Activated CD8-positive, alpha-beta memory T cell treated with anti-CD3 and anti-CD28 coated beads for 1 hour (primary cell): ENCODE results near the gene DIS3L.
"Not testable (repeated sequence)": the region's sequence is repeated elsewhere in the genome, so short reads cannot be mapped to it uniquely, and the experiment has no call there.

Source experiments
- DNase-seq, 2 donors: peaks; one replicate each; pipeline ENCODE4 v3.0.0-alpha.2; 2020; ENCODE audit warnings: low read depth in 1 of 2; ENCODE audit errors: extremely low read depth in 1 of 2

The DIS3L gene

DNA sequence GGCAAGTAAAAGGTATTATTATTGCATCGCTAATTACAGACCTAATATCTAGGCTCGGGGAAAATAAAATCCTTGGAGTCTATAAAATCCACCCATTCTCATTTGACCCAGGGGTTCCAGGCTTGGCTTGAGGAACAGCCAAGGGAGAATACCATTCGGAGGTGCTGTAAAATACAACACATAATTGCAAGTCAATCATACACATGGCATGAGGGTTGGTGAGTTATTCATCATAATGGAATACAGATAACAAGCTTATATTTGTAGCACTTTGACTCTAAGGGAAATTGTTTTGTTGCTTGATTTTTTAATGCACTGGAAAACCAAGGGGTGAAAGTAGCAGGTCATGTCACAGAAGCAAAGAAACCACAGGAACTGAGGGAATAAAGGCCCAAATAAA, 16.8 kb upstream of the DIS3L start:
- DNase-seq = no peak

DNA sequence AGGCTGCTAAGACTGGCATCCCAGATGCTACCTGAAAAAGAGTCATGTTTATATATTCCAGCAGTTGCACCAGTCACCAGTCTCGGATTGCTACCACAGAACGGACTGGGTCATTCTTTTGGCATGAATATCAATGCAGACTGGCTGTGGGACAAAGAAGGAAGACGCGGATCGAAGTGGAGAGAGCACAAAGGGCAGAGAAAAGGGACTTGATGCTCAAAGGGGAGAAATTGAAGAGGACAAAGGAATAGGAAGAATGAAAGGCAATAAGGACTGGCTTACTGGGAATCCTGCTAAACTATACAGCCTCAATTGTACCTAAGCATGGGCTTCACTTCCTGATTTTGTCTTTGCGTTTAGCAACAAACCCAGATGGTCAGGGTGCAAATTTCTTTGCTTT, 15.3 kb upstream of the DIS3L start:
- no peak for DNase-seq

DNA sequence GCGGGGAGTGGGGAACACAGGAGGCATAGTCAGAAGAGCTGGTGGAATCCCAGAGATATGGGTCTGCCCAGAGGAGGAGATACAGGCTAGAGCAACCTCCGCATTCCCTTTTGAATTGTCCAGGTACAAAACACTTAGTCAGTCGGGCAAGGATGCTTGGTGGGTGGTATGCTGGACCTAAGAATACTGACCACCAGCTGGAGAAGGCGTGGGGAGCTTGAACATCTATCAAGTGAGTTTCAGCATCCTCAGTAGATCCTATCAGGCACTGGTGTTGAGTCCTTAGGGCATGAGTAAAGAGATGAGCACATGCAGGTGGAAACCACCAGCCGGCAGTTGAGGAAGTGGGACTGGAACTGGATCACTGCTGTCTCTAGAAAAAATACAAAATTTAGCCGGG, 14.7 kb upstream of the DIS3L start:
- DNase-seq = no peak

DNA sequence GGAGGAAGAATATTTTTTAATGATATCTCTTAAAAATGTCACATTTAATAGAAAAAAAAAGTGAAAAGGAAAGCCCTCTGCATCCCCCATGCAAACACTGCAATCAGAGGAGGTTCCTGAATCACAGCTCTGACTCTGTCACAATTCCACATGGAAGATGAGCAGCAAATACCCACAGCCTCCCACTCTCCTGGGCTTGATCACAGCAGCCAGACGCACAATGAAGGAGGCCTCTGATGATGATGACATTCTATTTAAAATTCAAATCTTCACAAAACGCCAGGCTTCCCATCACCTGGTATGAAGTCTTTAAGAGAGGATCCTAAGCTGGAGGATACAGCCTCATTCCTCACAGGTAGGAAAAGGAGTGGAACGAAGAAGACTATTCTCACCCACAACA, 9.1 kb upstream of the DIS3L start:
- no peak for DNase-seq

DNA sequence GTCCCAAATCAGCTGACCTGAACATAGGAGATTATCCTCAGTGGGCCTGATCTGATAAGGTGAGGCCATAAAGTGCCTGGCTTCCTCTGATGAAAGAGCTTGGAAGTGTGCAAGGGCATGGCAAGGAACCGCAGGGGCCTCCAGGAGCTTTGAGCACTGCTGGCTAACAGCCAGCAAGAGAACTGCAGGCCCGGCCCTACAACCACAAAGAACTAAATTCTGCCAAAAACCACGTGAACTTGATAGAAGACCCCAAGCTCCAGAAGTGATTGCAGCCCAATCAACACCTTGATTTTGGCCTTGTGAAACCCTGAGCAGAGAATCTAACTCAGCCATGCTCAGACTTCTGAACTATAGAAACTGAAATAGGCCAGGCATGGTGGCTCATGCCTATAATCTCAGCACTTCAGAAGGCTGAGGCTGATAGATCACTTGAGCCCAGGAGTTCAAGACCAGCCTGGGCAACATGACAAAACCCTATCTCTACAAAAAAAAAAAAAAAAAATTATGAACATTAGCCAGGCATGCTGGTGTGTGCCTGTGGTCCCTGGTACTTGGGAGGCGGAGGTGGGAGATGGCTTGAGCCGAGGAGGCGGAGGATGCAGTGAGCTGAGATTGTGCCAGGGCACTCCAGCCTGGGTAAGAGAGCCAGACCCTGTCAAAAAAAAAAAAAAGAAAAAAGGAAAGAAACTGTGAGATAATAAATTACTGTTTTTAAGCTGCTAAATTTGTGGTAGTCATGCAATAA, 7.7 kb upstream of the DIS3L start:
- no peak for DNase-seq

DNA sequence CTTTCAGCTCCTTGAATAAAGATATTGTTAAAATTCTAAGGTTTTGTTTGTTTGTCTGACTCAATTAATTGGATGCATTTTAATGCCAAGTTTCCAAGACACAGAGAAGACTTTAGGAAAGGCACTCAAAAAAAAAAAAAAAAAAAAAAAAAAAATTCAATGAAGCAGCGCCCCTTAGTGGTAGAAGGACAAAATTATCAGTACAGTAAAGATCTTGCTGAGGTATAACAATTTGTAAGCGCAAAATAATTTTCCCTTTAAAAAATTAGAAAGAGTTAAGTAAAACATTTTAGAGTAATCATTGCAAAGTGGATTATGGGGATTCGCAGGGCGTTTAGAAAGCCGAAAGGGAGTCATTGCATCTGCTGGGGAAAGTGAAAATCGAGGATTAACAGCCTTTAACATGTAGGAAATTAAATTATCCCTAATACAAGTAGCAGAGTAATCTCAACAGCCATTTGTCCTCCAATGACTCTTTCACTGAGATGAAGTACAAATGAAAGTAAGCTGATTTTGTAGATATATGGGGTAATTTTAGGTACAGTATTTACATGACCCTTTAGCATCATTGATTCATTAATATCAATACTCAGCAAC, 5.8 kb upstream of the DIS3L start:
- no peak for DNase-seq

DNA sequence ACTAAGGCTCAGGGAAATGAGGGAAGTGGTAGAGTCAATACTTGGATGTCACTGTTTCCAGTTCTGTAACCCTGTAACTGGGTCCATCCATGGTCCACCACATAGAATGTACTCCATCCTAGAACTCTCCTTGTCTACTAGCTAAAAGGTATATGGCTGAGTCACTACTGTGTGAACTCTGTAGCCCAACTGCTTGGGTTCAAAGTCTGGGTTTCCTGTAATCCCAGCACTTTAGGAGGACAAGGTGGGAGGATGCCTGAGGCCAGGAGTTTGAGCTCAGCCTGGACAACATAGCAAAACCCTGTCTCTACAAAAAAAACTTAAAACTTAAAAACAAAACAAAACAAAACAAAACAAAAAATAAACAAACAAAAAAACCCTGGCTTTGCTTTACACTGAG, 5.3 kb upstream of the DIS3L start:
- DNase-seq = no peak

DNA sequence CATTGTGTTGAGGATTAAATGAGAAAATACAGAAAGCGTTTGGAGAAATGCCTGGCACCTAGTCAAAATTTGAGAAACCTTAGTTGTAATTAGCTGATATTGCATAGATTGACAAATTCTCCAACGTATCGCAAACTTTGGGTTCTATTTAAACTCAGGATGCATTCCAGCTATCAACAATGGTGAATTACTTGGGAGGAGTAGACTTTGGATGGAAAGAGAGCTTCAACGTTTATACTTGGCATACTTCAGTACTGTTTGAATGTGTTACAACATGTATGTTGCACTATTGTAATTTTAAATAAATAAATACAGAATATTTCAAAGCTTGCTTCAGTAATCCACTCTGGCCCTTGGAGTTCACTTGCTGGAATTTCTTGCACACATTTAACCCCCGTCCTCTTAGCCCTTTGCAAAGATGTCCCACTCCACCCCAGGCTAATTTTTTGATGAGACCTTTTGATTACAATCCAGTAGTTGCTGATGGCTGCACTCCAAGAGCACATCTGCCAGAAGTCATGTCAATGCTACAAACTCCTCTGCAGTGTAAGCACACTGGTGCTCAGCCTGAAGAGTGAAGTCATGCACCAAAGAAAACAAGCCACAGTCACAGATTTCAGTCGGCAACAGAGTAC, 4.7 kb upstream of the DIS3L start:
- DNase-seq = no peak

DNA sequence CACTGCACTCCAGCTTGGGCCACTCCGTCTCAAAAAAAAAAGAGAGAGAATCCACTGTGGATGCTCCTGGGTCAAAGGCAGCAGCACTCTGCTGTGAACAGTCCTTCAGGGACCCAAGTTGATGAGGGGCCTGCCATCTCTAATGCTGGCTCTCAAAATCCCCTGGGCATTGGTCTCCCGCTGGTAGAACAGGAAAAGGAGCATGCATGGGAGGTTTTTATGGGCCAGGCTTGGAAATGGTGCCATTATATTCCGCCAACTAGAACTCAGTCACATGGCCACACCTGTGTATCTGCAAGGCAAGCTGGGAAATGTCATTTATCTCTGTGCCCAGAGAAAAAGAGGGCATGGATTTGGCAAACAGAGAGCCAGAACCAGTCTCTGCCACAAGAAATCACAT, 3.4 kb upstream of the DIS3L start:
- no peak for DNase-seq

DNA sequence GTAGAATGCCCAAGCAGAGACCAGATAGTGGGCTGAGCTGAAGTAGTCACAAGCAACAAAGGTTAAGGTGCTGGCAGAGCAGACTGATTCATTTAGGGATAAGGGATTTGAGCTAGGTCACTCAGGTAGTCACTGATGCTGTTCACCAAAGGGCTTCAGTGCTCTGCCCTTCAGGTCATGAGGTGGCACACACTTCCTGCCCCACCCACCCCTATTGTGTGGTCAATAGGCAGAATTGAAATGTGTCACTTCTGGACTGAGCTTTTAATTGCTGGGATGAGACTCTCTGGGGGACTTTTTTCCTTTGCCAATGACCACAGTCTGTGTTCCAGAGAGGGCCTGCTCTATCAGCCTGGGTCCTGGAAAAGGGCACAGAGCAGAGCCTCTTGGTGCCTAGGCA, 2.9 kb upstream of the DIS3L start:
- DNase-seq = no peak

DNA sequence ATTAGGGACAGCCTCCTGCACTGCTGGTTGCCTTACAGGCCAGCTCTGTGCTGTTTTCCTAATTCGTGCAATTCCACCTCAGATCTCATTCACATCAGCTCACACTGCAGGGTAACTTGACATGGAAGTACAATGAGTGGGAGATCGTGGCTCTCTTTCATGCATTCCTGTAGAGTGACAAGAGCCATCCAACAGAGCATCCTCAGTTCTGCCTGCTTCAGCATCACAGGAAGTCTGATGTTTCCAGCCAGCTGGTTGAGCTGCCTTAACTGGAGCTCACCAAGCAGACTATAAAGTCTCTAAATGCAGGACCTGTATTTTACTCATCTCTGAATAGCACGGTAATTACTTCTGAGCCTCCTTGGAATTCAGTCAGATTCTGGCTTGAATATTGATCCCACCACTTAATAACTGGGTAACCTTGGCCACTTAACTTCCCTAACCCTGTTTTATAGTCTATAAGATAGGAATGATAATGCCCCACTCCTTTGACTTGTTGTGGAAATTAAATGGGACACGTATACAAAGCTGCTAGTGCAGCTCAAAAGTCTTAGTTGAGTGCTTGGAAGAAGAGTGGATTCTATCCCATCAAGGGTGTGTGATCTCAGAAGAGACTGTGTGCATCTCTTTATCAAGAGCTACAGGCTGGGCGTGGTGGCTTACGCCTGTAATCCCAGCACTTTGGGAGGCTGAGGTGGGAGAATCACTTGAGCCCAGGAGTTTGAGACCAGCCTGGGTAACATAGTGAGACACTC, 1.4 kb upstream of the DIS3L start:
- no peak for DNase-seq

DNA sequence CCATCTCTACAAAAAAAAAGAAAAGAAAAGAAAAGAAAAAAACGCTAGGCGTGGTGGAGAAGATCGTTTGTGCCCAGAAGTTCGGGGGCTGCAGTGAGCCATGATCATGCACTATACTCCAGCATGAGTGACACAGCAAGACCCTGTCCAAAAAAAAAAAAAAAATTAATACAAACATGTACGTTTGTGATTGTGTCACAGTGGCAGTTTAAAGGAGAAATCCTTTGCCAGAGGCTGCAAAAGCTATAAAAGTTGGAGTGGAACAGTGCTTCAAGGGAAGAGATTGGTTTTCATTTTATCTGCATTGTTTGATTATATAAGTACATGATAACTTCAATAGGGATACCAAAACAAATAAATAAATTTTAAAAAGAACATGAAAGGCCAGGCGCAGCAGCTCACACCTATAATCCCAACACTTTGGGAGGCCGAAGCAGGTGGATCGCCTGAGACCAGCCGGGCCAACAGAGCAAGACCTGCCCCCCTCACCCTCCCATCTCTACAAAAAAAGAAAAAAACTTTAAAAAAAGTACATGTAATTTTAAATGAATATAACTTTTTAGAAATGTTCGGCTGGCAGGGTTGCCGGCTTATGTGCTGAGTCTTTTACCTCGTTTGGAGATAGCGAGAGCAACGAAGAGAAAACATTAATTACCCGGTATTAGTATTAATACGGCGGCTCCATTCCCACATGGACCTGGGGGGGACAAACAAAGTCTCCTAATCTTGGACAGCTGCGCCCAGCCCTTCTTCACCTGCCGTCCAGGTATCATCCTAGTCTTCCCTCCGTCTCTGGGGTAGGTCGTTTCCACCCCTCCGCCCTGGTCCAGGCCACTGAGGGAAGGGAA, 573 bp upstream of the DIS3L start:
- no peak for DNase-seq

DNA sequence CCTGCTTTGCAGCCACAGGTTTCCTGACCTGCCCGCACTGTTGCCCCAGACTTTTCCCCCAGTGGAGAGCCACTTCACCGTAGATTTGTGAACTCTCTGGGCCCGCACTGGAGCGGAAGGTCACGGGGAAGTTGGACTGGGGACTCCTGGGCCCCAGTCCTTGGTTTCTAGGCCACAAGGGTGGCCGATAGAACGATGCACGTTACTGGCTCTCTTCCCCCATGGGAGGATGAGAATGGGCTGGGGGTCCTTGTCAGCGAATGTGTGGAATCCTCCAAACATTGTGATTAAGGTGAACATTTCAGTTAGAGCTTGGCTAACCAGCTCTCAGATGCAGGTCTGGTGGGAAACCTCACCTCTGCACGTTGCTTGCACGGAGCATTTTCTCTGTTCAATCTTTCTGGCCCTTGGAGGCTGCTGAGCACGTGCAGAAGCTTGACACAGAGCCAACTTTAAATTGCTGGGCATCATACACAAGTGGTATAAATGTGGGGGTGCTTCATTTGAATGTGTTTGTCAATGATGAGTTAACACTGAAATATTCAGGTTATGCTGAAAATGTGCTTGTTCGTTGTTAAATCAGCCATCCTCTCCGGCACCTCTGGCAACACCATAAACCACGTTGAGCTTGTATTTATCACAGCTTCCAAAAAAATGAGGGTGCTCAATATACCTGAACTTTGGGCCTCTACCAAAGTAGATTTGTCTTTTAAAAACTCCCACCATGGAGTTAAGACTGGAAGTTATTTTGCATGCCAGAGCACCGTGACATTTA, 976 bp downstream of the DIS3L start:
- DNase-seq = no peak

DNA sequence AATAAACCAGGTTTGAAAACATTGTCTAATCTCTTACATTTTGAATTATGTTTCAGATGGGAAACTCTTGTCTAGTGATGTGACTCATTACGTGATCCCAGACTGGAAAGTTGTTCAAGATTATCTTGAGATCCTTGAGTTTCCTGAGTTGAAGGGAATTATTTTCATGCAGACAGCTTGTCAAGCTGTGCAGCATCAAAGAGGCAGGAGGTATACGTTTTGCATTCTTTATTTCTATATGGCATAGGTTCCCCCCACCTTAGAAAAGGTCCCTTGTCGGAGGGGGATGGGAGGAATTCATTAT, 1.5 kb downstream of the DIS3L start:
- no peak for DNase-seq

DNA sequence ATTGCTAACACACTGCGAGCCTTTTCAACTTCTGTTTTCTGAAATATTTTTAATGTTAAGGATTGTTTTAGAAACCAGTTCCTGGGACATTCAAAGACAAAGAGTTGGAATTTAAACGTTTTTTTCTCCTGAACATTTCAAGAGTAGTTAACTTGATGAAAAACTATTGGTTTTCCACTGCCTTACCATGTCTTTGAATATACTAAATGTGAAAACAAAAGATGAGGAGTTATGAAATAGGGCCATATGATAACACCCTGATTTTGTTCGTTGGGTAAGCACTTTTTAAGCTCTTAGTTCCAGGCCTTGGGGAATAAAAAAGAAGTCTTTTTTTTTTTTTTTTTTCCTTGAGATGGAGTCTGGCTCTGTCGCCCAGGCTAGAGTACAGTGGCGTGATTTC, 2.8 kb downstream of the DIS3L start:
- DNase-seq = no peak

DNA sequence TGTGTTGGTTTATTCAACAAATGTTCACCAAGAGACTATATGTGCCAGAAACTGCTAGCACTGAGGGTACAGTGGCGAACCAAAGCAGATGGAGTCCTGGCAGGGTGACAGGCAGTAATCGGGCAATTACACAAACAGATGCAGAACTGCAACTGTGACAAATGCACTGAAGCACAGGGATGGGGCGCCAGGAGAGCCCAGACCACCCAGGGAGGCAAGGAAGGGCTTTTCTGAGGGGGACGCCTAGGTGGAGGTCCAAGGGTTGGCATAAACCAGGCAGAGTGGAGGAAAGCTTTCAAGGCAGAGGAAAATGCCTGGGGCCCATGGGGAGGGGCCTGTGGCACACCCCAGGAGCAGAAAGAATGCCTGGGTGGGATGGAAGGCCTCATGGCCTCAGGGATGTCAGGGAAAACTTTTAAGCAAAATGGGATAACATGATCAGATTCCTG, 5.5 kb downstream of the DIS3L start:
- DNase-seq = no peak

DNA sequence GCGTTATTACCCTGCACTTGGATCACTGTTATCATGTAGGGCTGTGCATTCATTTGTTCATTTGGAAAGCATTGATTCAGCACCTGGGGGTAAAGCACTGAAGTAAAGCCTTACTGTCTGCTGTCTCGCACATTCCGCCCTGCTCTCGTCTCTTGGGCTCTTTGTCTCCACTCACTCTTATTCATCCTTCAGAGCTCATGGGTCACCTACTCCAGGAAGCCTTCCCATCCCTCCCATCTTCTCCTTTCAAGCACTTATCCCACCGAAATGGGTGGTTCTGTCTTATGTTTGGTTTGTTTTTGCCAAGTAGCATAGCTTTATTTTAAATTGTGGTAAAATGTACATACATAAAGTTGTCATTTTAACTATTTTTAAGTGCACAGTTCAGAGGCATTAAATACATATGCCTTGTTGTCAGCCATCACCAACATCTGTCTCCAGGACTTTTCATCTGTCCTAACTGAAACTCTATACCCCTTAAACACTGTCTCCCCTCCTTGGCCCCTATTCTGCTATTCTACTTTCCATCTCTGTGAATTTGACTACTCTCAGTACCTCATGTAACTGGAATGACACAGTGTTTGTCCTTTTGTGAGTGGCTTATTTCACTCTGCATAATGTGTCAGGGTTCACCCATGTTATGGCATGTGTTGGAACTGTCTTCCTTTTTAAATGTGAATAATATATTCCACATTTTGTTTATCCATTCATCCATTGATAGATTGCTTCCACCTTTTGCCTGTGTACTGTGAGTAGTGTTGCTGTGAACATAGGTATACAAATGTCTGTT, 9.3 kb downstream of the DIS3L start:
- no peak for DNase-seq

DNA sequence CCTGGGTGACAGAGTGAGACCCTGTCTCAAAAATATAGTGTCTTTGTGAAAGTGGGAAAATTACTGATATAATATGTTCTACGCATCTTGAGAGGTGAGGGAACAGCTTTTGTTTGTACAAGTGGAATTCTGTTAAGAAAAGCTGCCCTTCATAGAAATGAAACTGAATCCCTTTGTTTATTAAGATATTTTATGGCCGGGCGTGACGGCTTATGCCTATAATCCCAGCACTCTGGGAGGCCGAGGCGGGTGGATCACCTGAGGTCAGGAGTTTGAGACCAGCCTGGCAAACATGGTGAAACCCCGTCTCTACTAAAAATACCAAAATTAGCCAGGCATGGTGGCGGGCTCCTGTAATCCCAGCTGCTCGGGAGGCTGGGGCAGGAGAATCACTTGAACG, 11.1 kb downstream of the DIS3L start:
- not testable (repeated sequence) for DNase-seq

DNA sequence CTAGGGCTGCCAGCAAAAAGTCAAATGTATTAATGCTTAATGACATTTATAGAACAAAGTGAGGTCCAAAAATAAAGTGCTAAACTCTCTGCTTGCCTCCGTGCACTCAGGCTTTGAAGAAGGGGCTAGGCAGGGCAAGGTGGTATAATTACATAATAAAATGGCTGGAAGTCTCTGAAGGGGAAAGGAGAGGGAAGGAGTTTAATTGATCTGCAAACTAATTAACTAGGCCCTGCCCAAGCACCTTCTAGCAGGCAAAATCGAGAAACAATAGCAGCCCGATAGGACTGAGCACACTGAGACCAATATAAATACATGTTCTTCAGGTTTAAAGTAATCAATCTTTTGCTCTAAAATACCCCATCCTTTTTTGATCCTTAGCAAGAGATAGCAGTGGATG, 13.0 kb downstream of the DIS3L start:
- no peak for DNase-seq
